Upper lobe of left lung (tissue), 6 donors: ENCODE results near the gene ANKRD28. TPM values are rescaled to one million over a fixed set of nuclear protein-coding genes. Genes with fewer than 3 reads are reported as not detected.
A peak's percentile ranks its signal among the peaks of the same experiment; 100 is the strongest.

Experiments
- ATAC-seq, 2 donors: fragments of 200-7000 bp; cut with Tn5 transposase; one replicate each; pipeline ENCODE4 v1.9.1; 2022; ENCODE audit warnings: mild to moderate bottlenecking in 2 of 2, moderate library complexity in 2 of 2; ENCODE audit not compliant: low FRiP score in 2 of 2
- DNase-seq, 2 donors: peaks; one replicate each; pipeline ENCODE4 v3.0.0-alpha.2; 2019 to 2020
- H3K27ac ChIP-seq, 4 donors: fragments of 200-600 bp; sonication (generic); one replicate each; pipeline ENCODE4 v1.5.1; 2016 to 2019
- H3K27me3 ChIP-seq, 4 donors: fragments of 200-600 bp; sonication (generic); one replicate each; pipeline ENCODE4 v1.5.1; 2017 to 2019
- H3K36me3 ChIP-seq, 4 donors: fragments of 200-600 bp; sonication (generic); one replicate each; pipeline ENCODE4 v1.5.1; 2016 to 2019
- H3K4me1 ChIP-seq, 4 donors: fragments of 200-600 bp; sonication (generic); one replicate each; pipeline ENCODE4 v1.5.1; 2018 to 2019
- H3K4me3 ChIP-seq, 4 donors: fragments of 200-600 bp; sonication (generic); one replicate each; pipeline ENCODE4 v1.5.1; 2017 to 2019; ENCODE audit warnings: mild to moderate bottlenecking in 2 of 4, moderate library complexity in 1 of 4
- H3K9me3 ChIP-seq, 4 donors: fragments of 200-600 bp; sonication (generic); one replicate each; pipeline ENCODE4 v1.5.1; 2018 to 2019
- EP300 ChIP-seq, 4 donors: sonication (generic); formaldehyde crosslinking; IDR thresholded peaks; one replicate each; pipeline ENCODE4 v1.5.1; 2017; ENCODE audit warnings: antibody characterized with exemption in 4 of 4, control low read depth in 2 of 4
- POLR2A ChIP-seq, 4 donors: fragments of 450-650 bp; IDR thresholded peaks; one replicate each; pipeline ENCODE4 v1.5.1; 2016 to 2017; ENCODE audit warnings: antibody characterized with exemption in 4 of 4, mild to moderate bottlenecking in 2 of 4
- POLR2AphosphoS5 ChIP-seq, 2 donors: sonication (generic); formaldehyde crosslinking; IDR thresholded peaks; one replicate each; pipeline ENCODE4 v1.5.1; 2017; ENCODE audit warnings: antibody characterized with exemption in 2 of 2
- WGBS, 2 donors: methylation state at CpG; one replicate each; pipeline ENCODE4 v1.1.5; 2017 to 2018; 5-methylcytosine and 5-hydroxymethylcytosine counted together
- total RNA-seq, 6 donors: library from RNA; depleted of rRNA in 4 of 6; stranded (reverse); fragments of >200 nt in 4 of 6; gene quantifications; one replicate each; pipeline versions ENCODE4 v1.1.0 to v1.2.1, GENCODE V29; 2016 to 2021
- TF ChIP-seq, protein P1 (sequence below), 6 experiments: fragments of 450-650 bp in 4 of 6; fragments of 200-600 bp in 2 of 6; sonication (generic) in 2 of 6; IDR thresholded peaks; one replicate each; pipeline ENCODE4 v1.5.1; 2016 to 2019; ENCODE audit warnings: antibody characterized with exemption in 6 of 6
- donor health status: DM: no; HTN: no; CAD: no; lungs with moderate emphysema.
- donor health status: DM: no; HTN: yes; CAD: no; lungs with severe emphysema.

Gene ANKRD28
- total RNA-seq, 6 donors from 2014 or later: 31.6 to 107 (median 55.5) TPM

DNA sequence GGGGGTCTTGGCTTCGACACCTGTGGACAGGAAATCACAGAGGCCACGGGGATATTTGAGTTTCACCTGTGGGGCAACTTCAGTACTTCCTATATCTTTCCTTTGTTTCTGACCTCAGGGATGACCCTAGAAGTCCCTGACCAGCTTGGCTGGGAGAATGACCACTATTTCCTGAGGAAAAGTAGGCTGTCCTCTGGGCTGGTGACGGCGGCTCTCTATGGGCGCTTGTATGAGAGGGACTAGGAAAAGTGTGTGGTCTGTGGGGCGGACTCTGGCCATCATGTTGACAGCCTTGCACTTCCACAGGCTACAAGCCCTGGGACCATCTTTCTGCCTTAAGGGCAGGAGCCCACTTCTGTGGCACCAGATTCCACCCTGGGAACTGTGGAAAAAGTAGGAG is 152.5 kb downstream of the ANKRD28 start:
- TF ChIP-seq POLR2AphosphoS5 (IDR thresholded peaks at IDR 0.05) (no peak), POLR2A (IDR thresholded peaks at IDR 0.05) (no peak), EP300 (IDR thresholded peaks at IDR 0.05) (no peak)
- TF ChIP-seq, protein P1, sequence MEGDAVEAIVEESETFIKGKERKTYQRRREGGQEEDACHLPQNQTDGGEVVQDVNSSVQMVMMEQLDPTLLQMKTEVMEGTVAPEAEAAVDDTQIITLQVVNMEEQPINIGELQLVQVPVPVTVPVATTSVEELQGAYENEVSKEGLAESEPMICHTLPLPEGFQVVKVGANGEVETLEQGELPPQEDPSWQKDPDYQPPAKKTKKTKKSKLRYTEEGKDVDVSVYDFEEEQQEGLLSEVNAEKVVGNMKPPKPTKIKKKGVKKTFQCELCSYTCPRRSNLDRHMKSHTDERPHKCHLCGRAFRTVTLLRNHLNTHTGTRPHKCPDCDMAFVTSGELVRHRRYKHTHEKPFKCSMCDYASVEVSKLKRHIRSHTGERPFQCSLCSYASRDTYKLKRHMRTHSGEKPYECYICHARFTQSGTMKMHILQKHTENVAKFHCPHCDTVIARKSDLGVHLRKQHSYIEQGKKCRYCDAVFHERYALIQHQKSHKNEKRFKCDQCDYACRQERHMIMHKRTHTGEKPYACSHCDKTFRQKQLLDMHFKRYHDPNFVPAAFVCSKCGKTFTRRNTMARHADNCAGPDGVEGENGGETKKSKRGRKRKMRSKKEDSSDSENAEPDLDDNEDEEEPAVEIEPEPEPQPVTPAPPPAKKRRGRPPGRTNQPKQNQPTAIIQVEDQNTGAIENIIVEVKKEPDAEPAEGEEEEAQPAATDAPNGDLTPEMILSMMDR (IDR thresholded peaks at IDR 0.05): no peak

DNA sequence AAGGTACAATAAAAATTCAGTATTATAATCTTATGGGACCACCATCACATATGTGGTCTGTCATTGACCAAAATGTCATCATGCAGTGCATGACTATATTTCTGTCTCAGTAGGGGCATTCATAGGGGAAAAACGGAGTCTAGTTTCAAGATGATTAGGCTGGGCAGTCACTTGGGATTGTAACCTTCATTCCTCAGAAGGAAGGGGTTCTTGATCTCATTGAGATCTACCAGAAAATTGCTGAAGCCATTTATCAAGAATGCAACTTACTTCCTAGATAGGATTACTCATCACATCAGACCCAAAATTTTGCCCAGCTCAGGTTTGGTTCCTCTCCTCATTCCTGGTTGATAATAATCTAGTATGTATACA is 158.9 kb downstream of the ANKRD28 start:
- H3K27ac ChIP-seq: no peak overlapping the region
- H3K36me3 ChIP-seq: no peaks in the 10 kb centered on the region
- H3K27me3 ChIP-seq: no peaks in the 10 kb centered on the region
- no peak overlapping the region for H3K4me3 ChIP-seq
- TF ChIP-seq EP300 (IDR thresholded peaks at IDR 0.05) (no peak), POLR2A (IDR thresholded peaks at IDR 0.05) (no peak), POLR2AphosphoS5 (IDR thresholded peaks at IDR 0.05) (no peak)
- TF ChIP-seq, protein P1 (IDR thresholded peaks at IDR 0.05): no peak
- no peaks in the 10 kb centered on the region for H3K9me3 ChIP-seq
- ATAC-seq: no peak
- no peak for DNase-seq
- peaks cover 12 to 29% (median 22%) of the 10 kb centered on the region in 4 donors for H3K4me1 ChIP-seq
- 89 to 100% methylated on average over 1 of the region's 1 CpG for WGBS, 2 donors

More for the DNA sequence above, 152.5 kb downstream of the ANKRD28 start:
- 91 to 97% methylated on average over 5 to 6 of the region's 6 CpGs for WGBS, 2 donors
- Histone ChIP-seq H3K4me1 (peaks cover 6 to 17% (median 9%) of the 10 kb centered on the region in 4 donors), H3K27ac (no peak overlapping the region), H3K27me3 (no peaks in the 10 kb centered on the region), H3K36me3 (peaks cover 0 to 5% (median 2%) of the 10 kb centered on the region in 4 donors), H3K4me3 (no peak overlapping the region), H3K9me3 (no peaks in the 10 kb centered on the region)
- ATAC-seq (no peak), DNase-seq (no peak)

DNA sequence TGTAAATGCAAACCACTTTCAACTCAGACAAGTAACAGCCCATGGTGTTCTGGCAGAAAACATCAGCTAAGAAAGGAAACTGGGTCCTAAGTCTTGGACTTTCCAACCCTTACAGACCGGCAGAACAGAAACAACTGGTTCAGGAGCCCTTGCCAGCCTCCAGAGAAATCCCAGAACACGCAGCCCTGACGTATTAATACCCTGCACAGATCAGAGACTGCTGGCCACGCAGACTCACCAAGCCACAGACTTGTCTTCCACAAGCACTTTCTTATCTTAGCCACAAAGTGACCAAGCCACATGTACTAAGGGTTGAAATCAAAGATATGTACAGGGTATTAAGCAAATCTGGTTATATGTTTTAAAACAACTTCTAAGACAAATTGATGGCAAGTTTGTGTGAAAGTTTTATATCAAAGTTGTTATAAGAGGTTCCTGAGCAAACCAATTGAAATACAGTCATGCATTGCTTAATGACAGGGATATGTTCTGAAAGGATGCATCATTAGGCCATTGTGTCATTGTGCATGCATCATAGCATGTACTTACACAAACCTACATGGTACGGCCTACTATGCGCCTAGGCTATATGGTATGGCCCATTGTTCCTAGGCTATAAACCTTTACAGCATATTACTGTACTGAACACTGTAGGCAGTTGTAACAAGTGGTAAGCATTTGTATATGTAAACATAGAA is 159.4 kb downstream of the ANKRD28 start:
- peaks cover 12 to 30% (median 22%) of the 10 kb centered on the region in 4 donors for H3K4me1 ChIP-seq
- no peak for DNase-seq
- TF ChIP-seq, protein P1 (IDR thresholded peaks at IDR 0.05): no peak
- no peak for TF ChIP-seq POLR2AphosphoS5 (IDR thresholded peaks at IDR 0.05)
- TF ChIP-seq EP300 (IDR thresholded peaks at IDR 0.05): no peak
- no peak for TF ChIP-seq POLR2A (IDR thresholded peaks at IDR 0.05)

DNA sequence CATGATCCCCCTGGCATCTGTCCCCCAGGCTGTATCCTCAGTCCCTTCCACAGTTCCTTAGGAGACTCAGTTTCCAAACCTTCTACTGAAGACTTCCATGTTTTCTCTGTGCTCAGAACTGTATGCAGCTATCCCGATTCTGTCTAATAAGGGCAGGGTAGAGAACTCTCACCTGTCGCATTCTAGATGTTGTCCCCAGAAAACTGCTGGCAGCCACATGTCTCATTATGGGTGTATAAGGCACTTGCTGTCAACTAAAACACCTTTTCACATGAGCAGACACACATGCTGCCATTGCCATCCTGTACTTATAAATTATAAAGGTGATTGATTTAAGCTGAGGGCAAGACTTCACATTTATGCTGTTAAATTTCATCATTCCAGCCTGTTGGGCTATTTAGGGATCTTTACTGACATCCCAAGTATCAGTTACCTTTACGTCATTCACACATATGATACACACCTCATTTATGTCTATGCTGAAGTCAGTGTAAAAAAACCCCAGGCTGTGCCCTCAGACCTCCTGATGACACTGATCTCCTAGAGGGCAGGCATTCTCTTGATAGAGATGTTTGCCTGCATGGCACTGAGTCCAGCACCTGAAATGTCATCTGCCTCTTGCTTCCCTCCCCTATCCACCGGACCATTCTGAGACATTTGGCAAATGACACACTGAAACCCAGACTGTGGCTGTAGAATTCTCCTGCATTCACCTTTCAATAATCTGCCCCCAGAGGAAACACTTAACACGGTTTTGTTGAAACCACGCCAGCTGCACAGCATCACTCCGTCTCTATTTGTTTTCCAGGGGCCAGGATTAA is 160.4 kb downstream of the ANKRD28 start:
- DNase-seq: no peak
- no peak for TF ChIP-seq EP300 (IDR thresholded peaks at IDR 0.05)
- TF ChIP-seq, protein P1 (IDR thresholded peaks at IDR 0.05): no peak
- no peak for TF ChIP-seq POLR2AphosphoS5 (IDR thresholded peaks at IDR 0.05)
- no peak for TF ChIP-seq POLR2A (IDR thresholded peaks at IDR 0.05)
- Histone ChIP-seq H3K4me1 (peaks cover 12 to 30% (median 22%) of the 10 kb centered on the region in 4 donors), H3K36me3 (no peaks in the 10 kb centered on the region), H3K27me3 (no peaks in the 10 kb centered on the region), H3K27ac (peak overlapping the region; percentile 50 to 70 (median 53)), H3K9me3 (no peaks in the 10 kb centered on the region), H3K4me3 (no peak overlapping the region)
- WGBS, 2 donors: 72 to 77% methylated on average over 7 of the region's 7 CpGs
- ATAC-seq: no peak

More for the DNA sequence above, 159.4 kb downstream of the ANKRD28 start:
- Histone ChIP-seq H3K9me3 (no peaks in the 10 kb centered on the region), H3K36me3 (no peaks in the 10 kb centered on the region), H3K27me3 (no peaks in the 10 kb centered on the region), H3K4me3 (no peak overlapping the region), H3K27ac (no peak overlapping the region)
- no peak for ATAC-seq
- WGBS, 2 donors: 84 to 89% methylated on average over 6 of the region's 6 CpGs
